Stomach smooth muscle (tissue), 2 donors: ENCODE measurements around the gene SSR3.
A peak's percentile ranks its signal among the peaks of the same experiment; 100 is the strongest.

Experiments
- H3K27ac ChIP-seq: one replicate; pipeline ENCODE4 v1.7.0; 2013; ENCODE audit warnings: mild to moderate bottlenecking, low read length, inconsistent platforms
- H3K27me3 ChIP-seq, 2 donors: one replicate each; pipeline ENCODE4 v1.7.0; 2013; ENCODE audit warnings: low read length in 2 of 2; ENCODE audit not compliant: insufficient read depth in 2 of 2, control insufficient read depth in 1 of 2
- H3K36me3 ChIP-seq, 2 donors: one replicate each; pipeline ENCODE4 v1.7.0; 2013; ENCODE audit warnings: low read length in 2 of 2; ENCODE audit not compliant: control insufficient read depth in 2 of 2, insufficient read depth in 2 of 2
- H3K4me1 ChIP-seq: one replicate; pipeline ENCODE4 v1.7.0; 2013; ENCODE audit warnings: low read length; ENCODE audit not compliant: control insufficient read depth, insufficient read depth
- H3K4me3 ChIP-seq, 2 donors: one replicate each; pipeline ENCODE4 v1.7.0; 2013; ENCODE audit warnings: low read length in 2 of 2
- H3K9ac ChIP-seq, 2 donors: one replicate each; pipeline ENCODE4 v1.7.0; 2013; ENCODE audit warnings: low read length in 2 of 2, mild to moderate bottlenecking in 1 of 2
- H3K9me3 ChIP-seq, 2 donors: one replicate each; pipeline ENCODE4 v1.7.0; 2013; ENCODE audit warnings: low read length in 2 of 2; ENCODE audit not compliant: control insufficient read depth in 2 of 2
- donor health status: healthy.
- donor health status: Pancreatic carcinoma.

SSR3 gene

DNA sequence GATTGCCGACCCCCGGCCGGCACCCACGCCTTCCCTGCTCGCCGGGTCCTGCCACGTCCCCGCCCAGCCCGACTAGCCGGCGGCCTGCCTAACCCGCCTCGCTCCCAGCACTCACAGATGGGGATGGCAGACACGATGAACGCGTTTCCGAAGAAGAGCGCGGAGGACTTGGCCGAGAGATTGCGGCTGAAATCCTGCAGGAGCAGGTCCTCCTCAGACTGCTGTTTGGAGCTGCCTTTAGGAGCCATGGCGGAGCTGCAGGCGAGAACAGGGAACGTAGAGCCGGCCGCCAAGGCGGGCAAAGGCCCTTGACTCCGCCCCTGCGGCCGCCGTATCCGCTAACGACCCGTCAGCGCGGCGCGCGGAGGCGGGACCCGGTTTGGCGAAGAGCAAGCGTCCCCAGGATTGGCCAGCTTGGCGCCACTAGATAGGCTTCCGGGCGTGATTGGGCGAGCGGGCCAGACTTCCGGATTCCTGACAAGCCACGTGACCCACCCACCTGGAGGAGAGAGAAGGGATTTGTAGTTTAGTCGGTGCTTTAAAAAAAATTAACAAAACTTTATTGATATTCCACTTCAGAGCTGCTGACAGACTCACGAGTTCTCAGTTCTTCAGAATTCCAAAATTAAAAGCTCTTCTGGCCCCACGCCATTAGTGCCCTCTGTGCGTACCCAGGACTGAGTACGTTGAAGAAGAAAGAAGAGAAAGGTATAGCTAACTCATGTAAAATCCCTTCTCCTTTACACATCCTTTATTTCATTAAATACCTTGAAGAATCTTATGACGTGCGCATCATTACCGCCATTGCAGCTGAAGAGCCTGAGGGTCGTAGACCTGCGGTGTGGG is at the start of gene SSR3:
Gene SSR3 (minus strand): TSS at position 276 of the 846 bp plus-strand sequence. CDS start 28 bp downstream, at position 248.
- Histone ChIP-seq H3K9ac (peak within 1 kb of the TSS; percentile 73 to 81), H3K9me3 (no peaks in the 10 kb centered on the region), H3K4me1 (peaks cover 5% of the 10 kb centered on the region), H3K27ac (peak within 1 kb of the TSS; percentile 53), H3K4me3 (peak within 1 kb of the TSS; percentile 72 to 91), H3K27me3 (no peaks in the 10 kb centered on the region), H3K36me3 (peaks cover 3 to 7% of the 10 kb centered on the region in 2 donors)

DNA sequence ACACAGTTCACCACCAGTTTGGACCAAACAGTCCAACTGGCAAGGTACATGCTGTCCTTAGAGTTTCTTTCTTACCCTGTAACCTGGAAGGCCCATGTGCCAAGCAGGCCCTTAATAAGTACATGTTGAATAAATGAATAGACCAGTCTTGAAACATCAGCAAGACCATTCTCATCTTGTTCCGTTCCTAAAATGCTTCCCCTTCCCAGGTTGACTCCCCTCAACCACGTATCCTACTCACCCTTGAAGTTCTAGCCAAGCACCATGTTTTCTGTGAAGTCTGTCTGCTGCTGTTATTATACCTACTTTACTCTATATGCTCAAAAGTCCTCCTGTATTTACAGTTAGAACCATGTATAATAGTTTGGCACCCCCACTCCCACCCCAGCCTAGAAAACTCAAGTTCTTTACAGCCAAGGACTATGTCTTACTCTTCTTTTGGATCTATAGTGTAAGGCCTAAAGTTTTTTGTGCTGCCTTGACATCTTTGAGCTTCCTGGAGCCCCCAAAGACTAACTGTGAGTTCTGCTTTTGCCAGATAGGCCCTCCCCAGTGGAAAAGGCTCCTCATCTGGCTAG is 49.2 kb upstream of the SSR3 start:
- H3K4me1 ChIP-seq: no peaks in the 10 kb centered on the region
- H3K9me3 ChIP-seq: no peaks in the 10 kb centered on the region
- no peaks in the 10 kb centered on the region for H3K36me3 ChIP-seq
- no peak overlapping the region for H3K4me3 ChIP-seq
- no peaks in the 10 kb centered on the region for H3K27me3 ChIP-seq
- no peak overlapping the region for H3K27ac ChIP-seq
- H3K9ac ChIP-seq: no peak overlapping the region

DNA sequence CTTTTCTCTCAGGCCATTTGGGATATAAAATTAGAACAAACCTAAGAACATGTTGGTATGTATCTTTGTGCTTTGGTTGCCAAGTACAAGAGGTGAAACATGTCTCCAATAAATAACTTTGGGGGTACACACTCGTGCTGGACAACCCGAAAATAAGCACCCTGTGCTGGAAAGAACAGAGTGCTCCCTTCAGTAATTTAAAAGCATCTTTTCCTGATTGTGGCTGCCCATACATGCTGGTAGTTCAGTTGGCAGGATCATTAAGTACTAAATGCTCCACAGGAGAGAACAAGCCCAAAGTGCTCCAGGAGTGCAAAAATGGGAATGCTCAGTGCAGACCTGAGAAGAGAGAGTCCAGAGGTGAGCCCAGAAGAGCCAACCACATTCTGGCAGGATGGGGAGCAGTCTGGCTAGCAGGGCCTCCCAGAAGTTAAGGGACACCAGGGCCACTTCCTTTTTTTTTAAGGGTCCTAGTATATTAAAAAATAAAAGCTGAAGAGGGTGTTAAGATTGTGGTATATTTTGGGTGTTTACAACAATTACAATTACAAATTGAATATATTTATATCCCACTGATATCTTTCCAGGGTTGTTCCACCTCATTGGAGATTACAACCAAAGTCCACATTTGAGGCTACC is 48.6 kb upstream of the SSR3 start:
- Histone ChIP-seq H3K27ac (no peak overlapping the region), H3K4me3 (no peak overlapping the region), H3K27me3 (no peaks in the 10 kb centered on the region), H3K36me3 (no peaks in the 10 kb centered on the region), H3K9ac (no peak overlapping the region), H3K4me1 (no peaks in the 10 kb centered on the region), H3K9me3 (no peaks in the 10 kb centered on the region)

DNA sequence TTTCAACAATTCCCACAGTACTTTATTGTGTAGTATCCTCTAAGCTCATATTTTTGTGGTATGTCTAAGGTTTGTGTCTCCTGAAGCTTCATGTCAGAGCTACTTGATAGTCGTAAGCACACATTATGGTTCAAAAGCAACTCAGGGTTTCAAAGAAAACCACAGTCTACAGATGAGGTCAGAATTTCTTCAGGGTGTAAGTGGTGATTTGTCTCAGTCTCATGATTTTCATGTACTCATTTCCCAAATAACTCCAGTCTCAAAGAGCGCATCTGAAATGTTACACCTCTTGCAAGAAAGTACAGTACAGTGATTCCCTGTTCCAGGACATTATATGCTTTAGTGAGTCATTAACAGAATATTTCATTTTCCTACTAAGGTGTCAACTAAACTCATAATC is 47.5 kb upstream of the SSR3 start:
- Histone ChIP-seq H3K27me3 (no peaks in the 10 kb centered on the region), H3K36me3 (no peaks in the 10 kb centered on the region), H3K27ac (no peak overlapping the region), H3K4me1 (no peaks in the 10 kb centered on the region), H3K4me3 (no peak overlapping the region), H3K9me3 (no peaks in the 10 kb centered on the region), H3K9ac (no peak overlapping the region)

DNA sequence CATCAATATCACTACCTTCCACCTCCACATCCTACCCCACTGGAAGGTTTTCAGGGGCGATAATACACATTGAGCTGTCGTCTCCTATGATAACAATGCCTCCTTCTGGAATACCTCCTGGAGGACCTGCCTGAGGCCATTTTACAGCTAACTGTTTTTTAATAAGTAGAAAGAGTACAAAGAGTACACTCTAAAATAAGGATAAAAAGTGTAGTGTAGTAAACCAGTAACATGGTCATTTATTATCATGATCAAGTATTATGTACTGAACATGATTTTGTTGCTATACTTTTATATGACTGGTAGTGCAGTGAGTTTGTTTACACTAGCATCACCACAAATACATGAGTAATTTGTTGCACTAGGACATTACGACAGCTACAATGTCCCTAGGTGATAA is 46.6 kb upstream of the SSR3 start:
- no peaks in the 10 kb centered on the region for H3K9me3 ChIP-seq

DNA sequence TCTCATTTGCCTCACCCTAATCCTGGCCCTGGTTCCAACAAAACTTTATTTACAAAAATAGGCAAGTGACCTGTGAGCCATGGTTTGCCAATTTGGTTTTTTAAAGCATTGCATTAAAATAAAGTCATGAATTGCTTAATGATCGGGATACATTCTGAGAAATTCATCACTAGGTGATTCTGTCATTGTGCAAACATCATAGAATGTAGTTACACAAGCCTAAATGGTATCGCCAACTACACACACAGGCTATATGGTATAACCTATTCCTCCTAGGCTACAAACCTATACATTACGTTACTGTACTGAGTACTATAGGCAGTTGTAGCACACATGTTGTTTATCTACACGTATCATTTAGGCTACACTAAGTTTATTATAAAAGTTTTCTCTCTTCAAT is 45.9 kb upstream of the SSR3 start:
- no peaks in the 10 kb centered on the region for H3K36me3 ChIP-seq
- H3K27ac ChIP-seq: no peak overlapping the region
- no peak overlapping the region for H3K9ac ChIP-seq
- no peaks in the 10 kb centered on the region for H3K9me3 ChIP-seq
- H3K4me3 ChIP-seq: no peak overlapping the region
- H3K4me1 ChIP-seq: no peaks in the 10 kb centered on the region
- H3K27me3 ChIP-seq: no peaks in the 10 kb centered on the region

More for the DNA sequence above, 46.6 kb upstream of the SSR3 start:
- H3K27me3 ChIP-seq: no peaks in the 10 kb centered on the region
- H3K27ac ChIP-seq: no peak overlapping the region
- H3K4me3 ChIP-seq: no peak overlapping the region
- no peaks in the 10 kb centered on the region for H3K36me3 ChIP-seq
- H3K4me1 ChIP-seq: no peaks in the 10 kb centered on the region
- no peak overlapping the region for H3K9ac ChIP-seq

DNA sequence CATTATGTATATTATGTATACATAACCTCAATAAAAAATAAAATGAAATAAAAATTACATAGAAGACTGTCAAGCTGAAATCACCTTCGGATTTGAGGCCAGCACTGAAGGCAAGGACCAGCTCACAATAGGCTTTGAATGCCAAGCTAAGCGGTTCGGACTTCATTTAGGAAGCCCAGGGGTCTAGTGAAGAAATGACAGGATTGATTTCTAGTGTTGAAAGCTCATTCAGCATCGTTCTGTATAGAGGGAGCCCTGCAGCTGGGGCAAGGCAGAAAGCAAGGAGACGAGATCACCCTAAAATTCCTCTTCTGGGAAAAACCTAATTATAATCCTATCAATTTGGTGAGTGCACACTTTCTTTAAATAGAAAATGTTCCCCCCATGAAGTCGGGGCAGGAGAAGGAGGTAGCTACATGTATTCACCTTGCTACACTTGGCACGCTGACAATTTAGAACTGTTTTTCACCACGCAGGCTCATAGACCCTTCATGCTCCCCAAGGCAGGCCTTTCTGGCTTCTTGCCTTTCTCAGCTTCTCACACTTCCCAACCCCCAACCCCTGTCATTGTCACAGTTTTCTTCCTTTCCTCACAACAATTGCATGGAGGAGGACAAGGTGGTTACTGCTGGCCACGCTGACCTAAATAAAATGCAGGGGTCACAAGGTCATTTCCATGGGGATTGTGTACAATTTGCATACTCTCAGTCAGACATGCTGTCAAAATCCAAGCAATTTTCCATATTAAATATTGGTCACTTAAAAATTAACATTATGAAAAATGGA is 44.4 kb upstream of the SSR3 start:
- no peaks in the 10 kb centered on the region for H3K27me3 ChIP-seq
- H3K4me1 ChIP-seq: no peaks in the 10 kb centered on the region
- H3K9me3 ChIP-seq: no peaks in the 10 kb centered on the region
- H3K36me3 ChIP-seq: no peaks in the 10 kb centered on the region
- no peak overlapping the region for H3K27ac ChIP-seq
- H3K9ac ChIP-seq: no peak overlapping the region
- no peak overlapping the region for H3K4me3 ChIP-seq

DNA sequence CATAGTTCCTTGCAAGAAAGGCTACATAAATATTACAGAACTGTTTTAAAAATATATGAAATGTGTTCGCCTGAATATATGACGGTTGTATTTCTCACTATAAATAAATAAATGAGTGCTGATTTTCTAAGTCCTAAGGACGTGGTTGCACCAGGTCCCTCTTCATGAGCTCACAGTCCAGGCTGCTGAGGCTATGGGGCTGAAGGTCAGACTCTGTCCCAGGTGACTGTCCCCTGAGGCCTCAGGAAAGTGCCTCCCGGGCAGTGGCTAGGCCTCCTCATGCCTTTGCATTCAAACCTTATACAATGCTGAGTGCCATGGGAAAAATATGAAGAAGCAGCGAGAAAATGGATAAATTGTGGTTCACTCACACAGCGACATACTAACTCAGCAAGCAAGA is 43.5 kb upstream of the SSR3 start:
- H3K27me3 ChIP-seq: no peaks in the 10 kb centered on the region
- no peaks in the 10 kb centered on the region for H3K4me1 ChIP-seq
- no peak overlapping the region for H3K4me3 ChIP-seq
- no peaks in the 10 kb centered on the region for H3K9me3 ChIP-seq
- no peaks in the 10 kb centered on the region for H3K36me3 ChIP-seq
- no peak overlapping the region for H3K9ac ChIP-seq
- H3K27ac ChIP-seq: no peak overlapping the region

DNA sequence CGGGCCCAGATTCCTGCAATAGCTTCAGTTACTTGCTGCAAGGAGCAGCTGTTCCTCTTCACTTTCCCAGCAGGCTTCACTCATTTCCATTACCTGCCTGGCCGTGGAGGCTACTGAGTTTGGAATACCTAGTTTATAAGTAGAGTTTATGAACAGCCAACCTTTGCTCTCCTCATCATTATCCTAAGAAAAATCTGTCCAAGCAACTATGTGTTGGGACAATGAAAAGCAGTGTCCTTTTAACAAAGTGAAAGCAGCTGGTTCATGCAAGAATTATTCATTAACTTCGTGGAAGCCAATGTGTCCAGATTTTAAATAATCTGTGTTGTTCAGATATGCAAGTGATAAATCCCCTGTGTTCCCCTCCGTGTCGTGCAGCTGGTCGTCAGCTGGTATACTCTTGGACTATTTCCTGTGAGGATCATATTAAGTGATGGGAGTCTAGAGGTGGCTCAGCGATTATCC is 39.3 kb upstream of the SSR3 start:
- Histone ChIP-seq H3K9me3 (no peaks in the 10 kb centered on the region), H3K4me1 (no peaks in the 10 kb centered on the region), H3K9ac (no peak overlapping the region), H3K27me3 (no peaks in the 10 kb centered on the region), H3K4me3 (peak overlapping the region in 1 of 2 donors; percentile 30), H3K27ac (no peak overlapping the region), H3K36me3 (no peaks in the 10 kb centered on the region)

DNA sequence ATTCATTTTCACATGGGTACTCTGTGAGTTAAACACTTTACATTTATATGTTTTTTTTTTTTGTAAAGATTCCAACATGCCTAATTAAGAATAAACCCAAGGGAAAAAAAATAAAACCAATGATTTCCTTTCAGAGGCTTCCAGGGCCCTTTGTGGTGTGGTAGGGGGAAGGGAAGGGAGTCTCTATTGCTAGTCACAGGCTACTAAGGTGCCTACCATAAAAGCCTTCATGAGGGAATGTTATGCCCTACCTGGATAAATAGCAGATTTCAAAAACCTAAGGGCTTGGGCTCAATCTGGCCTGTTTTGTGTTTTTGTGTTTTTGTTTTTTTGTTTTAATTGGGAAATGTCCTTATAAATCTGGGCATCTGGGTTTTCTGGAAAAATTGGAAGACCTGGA is 38.9 kb upstream of the SSR3 start:
- no peaks in the 10 kb centered on the region for H3K4me1 ChIP-seq
- no peak overlapping the region for H3K9ac ChIP-seq
- H3K36me3 ChIP-seq: no peaks in the 10 kb centered on the region
- H3K27me3 ChIP-seq: no peaks in the 10 kb centered on the region
- H3K9me3 ChIP-seq: no peaks in the 10 kb centered on the region
- no peak overlapping the region for H3K4me3 ChIP-seq
- H3K27ac ChIP-seq: no peak overlapping the region
